Muscle of leg (tissue), 11 donors: ENCODE data around the gene OR6J1. TPM values are rescaled to one million over a fixed set of nuclear protein-coding genes. Genes with fewer than 3 reads are reported as not detected.
"Not testable (repeated sequence)": the region's sequence is repeated elsewhere in the genome, so short reads cannot be mapped to it uniquely, and the experiment has no call there.

ENCODE experiments used
- DNase-seq: peaks from one replicate; pipeline ENCODE4 v3.0.0; 2013
- H3K27ac ChIP-seq: one replicate; pipeline ENCODE4 v1.5.1; 2013; ENCODE audit warnings: mild to moderate bottlenecking, low read length, control low read depth
- H3K27me3 ChIP-seq: one replicate; pipeline ENCODE4 v1.6.1; 2013; ENCODE audit warnings: low read length; ENCODE audit not compliant: control insufficient read depth, insufficient read depth
- H3K36me3 ChIP-seq: one replicate; pipeline ENCODE4 v1.6.1; 2013; ENCODE audit warnings: low read length; ENCODE audit not compliant: control insufficient read depth, insufficient read depth
- H3K4me1 ChIP-seq: one replicate; pipeline ENCODE4 v1.6.1; 2013; ENCODE audit warnings: low read length; ENCODE audit not compliant: control insufficient read depth, insufficient read depth
- H3K4me3 ChIP-seq: one replicate; pipeline ENCODE4 v1.5.1; 2013; ENCODE audit warnings: low read length, control low read depth
- H3K9me3 ChIP-seq: replicated peaks from 2 replicates; pipeline ENCODE4 v1.6.1; 2013; ENCODE audit warnings: low read depth, low read length; ENCODE audit not compliant: control insufficient read depth
- WGBS: methylation state at CpG from one replicate; pipeline ENCODE4 v1.1.5; 2013; ENCODE audit warnings: missing lambda C conversion rate; ENCODE audit not compliant: insufficient coverage; 5-methylcytosine and 5-hydroxymethylcytosine counted together
- polyA plus RNA-seq, 8 donors: library from polyadenylated mRNA; unstranded; fragments of 120-200 nt; gene quantifications; one replicate each; pipeline versions ENCODE4 v1.2.1 to v1.2.3, GENCODE V29; 2013; ENCODE audit warnings: inconsistent platforms in 1 of 8, low replicate concordance in 1 of 8; ENCODE audit not compliant: insufficient read length in 8 of 8, insufficient read depth in 1 of 8
- total RNA-seq: library from RNA; stranded (reverse); fragments of 120-200 nt; gene quantifications from one replicate; pipeline ENCODE4 v1.2.4, GENCODE V29; 2013

OR6J1 gene
- total and polyA plus RNA-seq, 9 donors = 0.06 to 0.14 (median 0.09) TPM; not detected in 1

GRCh38 chr14:22653012-22653621, 9.0 kb upstream of the OR6J1 start:
- H3K27ac ChIP-seq = no peak overlapping the region
- DNase-seq = peak; percentile 58
- H3K4me1 ChIP-seq = peaks cover 6% of the 10 kb centered on the region
- no peaks in the 10 kb centered on the region for H3K9me3 ChIP-seq
- 11% methylated on average over 3 of the region's 4 CpGs for WGBS
- H3K27me3 ChIP-seq = no peaks in the 10 kb centered on the region
- H3K36me3 ChIP-seq = no peaks in the 10 kb centered on the region
- H3K4me3 ChIP-seq = no peak overlapping the region

GRCh38 chr14:22651586-22651985, 7.4 kb upstream of the OR6J1 start:
- Histone ChIP-seq H3K27ac (no peak overlapping the region), H3K9me3 (no peaks in the 10 kb centered on the region), H3K36me3 (no peaks in the 10 kb centered on the region), H3K4me1 (no peaks in the 10 kb centered on the region), H3K27me3 (no peaks in the 10 kb centered on the region), H3K4me3 (no peak overlapping the region)
- WGBS = no CpG with 5 or more reads among the region's 2 CpGs
- DNase-seq = no peak

- Histone ChIP-seq H3K4me3 (no peak overlapping the region), H3K4me1 (no peaks in the 10 kb centered on the region), H3K36me3 (no peaks in the 10 kb centered on the region), H3K27ac (no peak overlapping the region), H3K9me3 (no peaks in the 10 kb centered on the region), H3K27me3 (no peaks in the 10 kb centered on the region)
- WGBS = 60% methylated on average over 1 of the region's 3 CpGs
- peak; percentile 18 for DNase-seq
These were observed 6.9 kb upstream of the OR6J1 start for GRCh38 chr14:22650960-22651521.

- no peak overlapping the region for H3K4me3 ChIP-seq
- 68% methylated on average over 5 of the region's 7 CpGs for WGBS
- H3K27ac ChIP-seq = no peak overlapping the region
These were observed 6.0 kb upstream of the OR6J1 start for GRCh38 chr14:22650046-22650739.

GRCh38 chr14:22648506-22648905, 4.4 kb upstream of the OR6J1 start:
- no peak for DNase-seq
- no CpG with 5 or more reads among the region's 2 CpGs for WGBS

More at GRCh38 chr14:22650046-22650739, 6.0 kb upstream of the OR6J1 start:
- no peaks in the 10 kb centered on the region for H3K9me3 ChIP-seq
- no peak for DNase-seq
- no peaks in the 10 kb centered on the region for H3K27me3 ChIP-seq
- H3K36me3 ChIP-seq = no peaks in the 10 kb centered on the region
- H3K4me1 ChIP-seq = no peaks in the 10 kb centered on the region

GRCh38 chr14:22646570-22647254, 2.6 kb upstream of the OR6J1 start:
- Histone ChIP-seq H3K27ac (no peak overlapping the region), H3K27me3 (no peaks in the 10 kb centered on the region), H3K9me3 (no peaks in the 10 kb centered on the region), H3K36me3 (no peaks in the 10 kb centered on the region), H3K4me3 (no peak overlapping the region), H3K4me1 (no peaks in the 10 kb centered on the region)
- DNase-seq = no peak
- no CpG with 5 or more reads among the region's 4 CpGs for WGBS

More at GRCh38 chr14:22648506-22648905, 4.4 kb upstream of the OR6J1 start:
- Histone ChIP-seq H3K27me3 (no peaks in the 10 kb centered on the region), H3K27ac (no peak overlapping the region), H3K4me1 (no peaks in the 10 kb centered on the region), H3K4me3 (no peak overlapping the region), H3K36me3 (no peaks in the 10 kb centered on the region), H3K9me3 (no peaks in the 10 kb centered on the region)

GRCh38 chr14:22641846-22642245, 2.3 kb downstream of the OR6J1 start:
- no peak for DNase-seq
- no peaks in the 10 kb centered on the region for H3K4me1 ChIP-seq
- H3K4me3 ChIP-seq = no peak overlapping the region
- 17% methylated on average over 1 of the region's 3 CpGs for WGBS
- no peaks in the 10 kb centered on the region for H3K36me3 ChIP-seq
- no peaks in the 10 kb centered on the region for H3K27me3 ChIP-seq
- no peak overlapping the region for H3K27ac ChIP-seq
- H3K9me3 ChIP-seq = no peaks in the 10 kb centered on the region

- no peak overlapping the region for H3K4me3 ChIP-seq
- H3K27ac ChIP-seq = no peak overlapping the region
- no peaks in the 10 kb centered on the region for H3K36me3 ChIP-seq
- no peak for DNase-seq
- H3K27me3 ChIP-seq = no peaks in the 10 kb centered on the region
- no peaks in the 10 kb centered on the region for H3K9me3 ChIP-seq
- no peaks in the 10 kb centered on the region for H3K4me1 ChIP-seq
These were observed 4.0 kb downstream of the OR6J1 start for GRCh38 chr14:22640192-22640591.

GRCh38 chr14:22635980-22636379, 8.2 kb downstream of the OR6J1 start:
- H3K4me3 ChIP-seq, H3K27ac ChIP-seq, H3K4me1 ChIP-seq, H3K9me3 ChIP-seq, H3K27me3 ChIP-seq, H3K36me3 ChIP-seq, DNase-seq: not testable (repeated sequence)
- no CpG with 5 or more reads among the region's 1 CpG for WGBS

- Histone ChIP-seq H3K4me3 (no peak overlapping the region), H3K27ac (no peak overlapping the region), H3K4me1 (no peaks in the 10 kb centered on the region), H3K36me3 (no peaks in the 10 kb centered on the region), H3K9me3 (no peaks in the 10 kb centered on the region), H3K27me3 (no peaks in the 10 kb centered on the region)
- 66% methylated on average over 6 of the region's 8 CpGs for WGBS
- no peak for DNase-seq
These were observed 9.8 kb downstream of the OR6J1 start for GRCh38 chr14:22634233-22634900.
